SJSA1 (cell line): Measurements from ENCODE around the gene CDC23. TPM values are rescaled to one million over a fixed set of nuclear protein-coding genes. Genes with fewer than 3 reads are reported as not detected.
"Not testable (repeated sequence)": the region's sequence is repeated elsewhere in the genome, so short reads cannot be mapped to it uniquely, and the experiment has no call there.

Experiments
- DNase-seq, 2 experiments: peaks; one replicate each; pipeline ENCODE4 v3.0.0-alpha.2; 2015 to 2020; ENCODE audit warnings: low spot score in 2 of 2, low read depth in 1 of 2
- H3K27ac ChIP-seq: fragments of 250-450 bp; sonication (Bioruptor Pico); 2 replicates; pipeline ENCODE4 v1.5.1; 2020; ENCODE audit warnings: mild to moderate bottlenecking, moderate library complexity
- H3K27me3 ChIP-seq: fragments of 250-450 bp; sonication (Bioruptor Pico); replicated peaks from 2 replicates; pipeline ENCODE4 v1.5.1; 2020; ENCODE audit warnings: mild to moderate bottlenecking, moderate library complexity
- H3K36me3 ChIP-seq: fragments of 250-450 bp; sonication (Bioruptor Pico); 2 replicates; pipeline ENCODE4 v1.5.1; 2020; ENCODE audit warnings: mild to moderate bottlenecking
- H3K4me1 ChIP-seq: fragments of 250-450 bp; sonication (Bioruptor Pico); replicated peaks from 2 replicates; pipeline ENCODE4 v1.6.1; 2021; ENCODE audit warnings: mild to moderate bottlenecking
- H3K4me3 ChIP-seq: fragments of 250-450 bp; sonication (Bioruptor Pico); 2 replicates; pipeline ENCODE4 v1.5.1; 2020; ENCODE audit warnings: mild to moderate bottlenecking
- H3K9me3 ChIP-seq: fragments of 250-450 bp; sonication (Bioruptor Pico); replicated peaks from 2 replicates; pipeline ENCODE4 v1.5.1; 2020; ENCODE audit warnings: mild to moderate bottlenecking
- total RNA-seq: library from RNA; depleted of rRNA; stranded (reverse); fragments of >200 nt; shearing (Covaris generic); gene quantifications from 2 replicates; pipeline ENCODE4 v1.2.3, GENCODE V29; 2014; rRNA removed

Gene CDC23
- total RNA-seq = 56.3 and 70.7 TPM in 2 replicates

- H3K27me3 ChIP-seq = no peaks in the 10 kb centered on the region
- peaks cover 33% of the 10 kb centered on the region for H3K36me3 ChIP-seq
- peak within 1 kb of the TSS; percentile 73 for H3K4me3 ChIP-seq
- no peaks in the 10 kb centered on the region for H3K9me3 ChIP-seq
- DNase-seq = peak; percentile 98
- H3K4me1 ChIP-seq = peaks cover 12% of the 10 kb centered on the region
- peak within 1 kb of the TSS; percentile 52 for H3K27ac ChIP-seq
Observed at GRCh38 chr5:138213161-138214029, at the start of gene CDC23. TSS of gene CDC23 (minus strand) at chr5:138213323. CDS start at chr5:138213312, 11 bp downstream.

GRCh38 chr5:138258704-138259292 is 45.7 kb upstream of the CDC23 start:
- Histone ChIP-seq H3K27me3 (peaks cover 10% of the 10 kb centered on the region), H3K4me1 (no peaks in the 10 kb centered on the region), H3K36me3 (no peaks in the 10 kb centered on the region), H3K9me3 (no peaks in the 10 kb centered on the region), H3K4me3 (no peak overlapping the region), H3K27ac (no peak overlapping the region)
- no peak for DNase-seq

- Histone ChIP-seq H3K27me3 (peaks cover 10% of the 10 kb centered on the region), H3K4me3 (no peak overlapping the region), H3K9me3 (no peaks in the 10 kb centered on the region), H3K4me1 (no peaks in the 10 kb centered on the region), H3K27ac (no peak overlapping the region), H3K36me3 (no peaks in the 10 kb centered on the region)
- DNase-seq = no peak
Observed at GRCh38 chr5:138257583-138257982, 44.5 kb upstream of the CDC23 start.

- no peak for DNase-seq
Observed at GRCh38 chr5:138252944-138253343, 39.8 kb upstream of the CDC23 start.

GRCh38 chr5:138247800-138248199 is 34.7 kb upstream of the CDC23 start:
- H3K4me3 ChIP-seq, DNase-seq, H3K36me3 ChIP-seq, H3K27ac ChIP-seq, H3K9me3 ChIP-seq, H3K4me1 ChIP-seq: not testable (repeated sequence)
- peaks cover 13% of the 10 kb centered on the region; the same call in 1 of the 2 replicates for H3K27me3 ChIP-seq

More at GRCh38 chr5:138252944-138253343, 39.8 kb upstream of the CDC23 start:
- Histone ChIP-seq H3K4me3 (no peak overlapping the region), H3K27ac (no peak overlapping the region), H3K27me3 (peaks cover 7% of the 10 kb centered on the region; the same call in 1 of the 2 replicates), H3K9me3 (no peaks in the 10 kb centered on the region), H3K36me3 (no peaks in the 10 kb centered on the region), H3K4me1 (no peaks in the 10 kb centered on the region)

- Histone ChIP-seq H3K4me1 (no peaks in the 10 kb centered on the region), H3K27me3 (peaks cover 16% of the 10 kb centered on the region), H3K4me3 (no peak overlapping the region), H3K27ac (no peak overlapping the region), H3K36me3 (no peaks in the 10 kb centered on the region), H3K9me3 (no peaks in the 10 kb centered on the region)
- DNase-seq = no peak
Observed at GRCh38 chr5:138246822-138247221, 33.7 kb upstream of the CDC23 start.

GRCh38 chr5:138246334-138246733 is 33.2 kb upstream of the CDC23 start:
- H3K4me3 ChIP-seq = no peak overlapping the region
- no peak overlapping the region for H3K27ac ChIP-seq
- no peak for DNase-seq
- H3K36me3 ChIP-seq = no peaks in the 10 kb centered on the region
- peaks cover 3% of the 10 kb centered on the region; the same call in 1 of the 2 replicates for H3K9me3 ChIP-seq
- no peaks in the 10 kb centered on the region for H3K4me1 ChIP-seq
- H3K27me3 ChIP-seq = peaks cover 18% of the 10 kb centered on the region

- Histone ChIP-seq H3K4me1 (no peaks in the 10 kb centered on the region), H3K36me3 (no peaks in the 10 kb centered on the region)
Observed at GRCh38 chr5:138245717-138246116, 32.6 kb upstream of the CDC23 start.

GRCh38 chr5:138243794-138244193 is 30.7 kb upstream of the CDC23 start:
- Histone ChIP-seq H3K36me3 (no peaks in the 10 kb centered on the region), H3K27me3 (peaks cover 35% of the 10 kb centered on the region), H3K9me3 (peaks cover 4% of the 10 kb centered on the region; the same call in 1 of the 2 replicates), H3K4me1 (no peaks in the 10 kb centered on the region), H3K4me3 (no peak overlapping the region), H3K27ac (no peak overlapping the region)
- DNase-seq = no peak

More at GRCh38 chr5:138245717-138246116, 32.6 kb upstream of the CDC23 start:
- H3K27me3 ChIP-seq = peaks cover 24% of the 10 kb centered on the region
- H3K4me3 ChIP-seq = no peak overlapping the region
- no peak overlapping the region for H3K27ac ChIP-seq
- H3K9me3 ChIP-seq = peaks cover 4% of the 10 kb centered on the region; the same call in 1 of the 2 replicates
- no peak for DNase-seq

GRCh38 chr5:138241688-138242571 is 28.8 kb upstream of the CDC23 start:
- Histone ChIP-seq H3K36me3 (no peaks in the 10 kb centered on the region), H3K9me3 (peaks cover 4% of the 10 kb centered on the region; the same call in 1 of the 2 replicates), H3K4me1 (no peaks in the 10 kb centered on the region), H3K27me3 (peaks cover 35% of the 10 kb centered on the region), H3K27ac (no peak overlapping the region), H3K4me3 (no peak overlapping the region)
- DNase-seq = no peak

GRCh38 chr5:138240650-138241385 is 27.7 kb upstream of the CDC23 start:
- no peak for DNase-seq
- Histone ChIP-seq H3K4me3 (no peak overlapping the region), H3K27ac (no peak overlapping the region), H3K4me1 (no peaks in the 10 kb centered on the region), H3K9me3 (peaks cover 4% of the 10 kb centered on the region; the same call in 1 of the 2 replicates), H3K27me3 (peaks cover 37% of the 10 kb centered on the region), H3K36me3 (no peaks in the 10 kb centered on the region)

- Histone ChIP-seq H3K4me3 (no peak overlapping the region), H3K9me3 (peaks cover 4% of the 10 kb centered on the region; the same call in 1 of the 2 replicates), H3K4me1 (no peaks in the 10 kb centered on the region), H3K36me3 (no peaks in the 10 kb centered on the region), H3K27ac (no peak overlapping the region), H3K27me3 (peaks cover 27% of the 10 kb centered on the region)
- DNase-seq = no peak
Observed at GRCh38 chr5:138238034-138238433, 24.9 kb upstream of the CDC23 start.

GRCh38 chr5:138234651-138235050 is 21.5 kb upstream of the CDC23 start:
- no peak for DNase-seq
- H3K4me1 ChIP-seq = peaks cover 17% of the 10 kb centered on the region
- no peak overlapping the region for H3K27ac ChIP-seq
- H3K9me3 ChIP-seq = no peaks in the 10 kb centered on the region
- H3K36me3 ChIP-seq = no peaks in the 10 kb centered on the region
- no peak overlapping the region for H3K4me3 ChIP-seq
- peaks cover 6% of the 10 kb centered on the region; the same call in 1 of the 2 replicates for H3K27me3 ChIP-seq
